PC-3 (cell line): ENCODE measurements around the gene TAS2R38.

Source experiments
- EZH2phosphoT487 ChIP-seq: fragments of 300-600 bp; sonication (generic); IDR thresholded peaks from 2 replicates; pipeline ENCODE4 v1.6.1; 2018; ENCODE audit warnings: mild to moderate bottlenecking, antibody characterized with exemption, low read length, borderline replicate concordance
- TF ChIP-seq, protein P1 (sequence below): fragments of 300-600 bp; sonication (generic); conservative IDR thresholded peaks from 2 replicates; pipeline ENCODE4 v1.5.1; 2017; ENCODE audit warnings: antibody characterized with exemption, low read depth, mild to moderate bottlenecking, low read length

DNA sequence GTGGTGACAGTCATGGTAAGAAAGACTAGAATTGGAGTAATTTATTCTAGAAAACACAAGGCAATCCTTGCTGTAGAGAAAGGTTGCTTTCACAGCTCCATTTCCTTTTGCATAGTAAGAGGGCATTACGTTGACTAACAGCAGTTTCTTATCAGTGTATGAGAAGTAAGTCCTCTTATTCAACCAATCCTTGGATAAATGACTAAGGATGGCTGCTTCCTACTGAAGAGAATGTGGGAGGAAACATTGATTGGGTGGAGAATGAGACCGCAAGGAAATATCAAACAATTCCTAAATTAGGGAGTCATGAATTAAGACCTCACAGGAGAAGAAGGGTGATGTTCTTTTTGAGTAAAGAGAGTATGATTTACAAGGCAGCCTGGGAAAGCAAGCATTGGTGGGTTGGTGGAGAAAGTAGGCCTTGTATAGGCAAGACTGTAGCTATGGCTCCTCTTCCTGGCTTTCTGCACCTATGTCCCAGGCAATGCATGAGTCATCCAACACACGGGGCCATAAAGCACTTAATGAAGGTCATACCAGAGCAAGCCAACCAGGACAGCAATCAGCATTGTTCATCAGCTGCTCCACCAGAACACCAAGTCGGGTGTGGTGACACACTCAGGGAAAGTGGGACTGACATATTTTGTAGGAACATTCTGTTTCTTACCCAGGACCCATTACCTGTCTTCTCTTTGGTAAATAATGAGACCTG lies 27.7 kb upstream of the TAS2R38 start:
- TF ChIP-seq EZH2phosphoT487: no peak
- TF ChIP-seq, protein P1, sequence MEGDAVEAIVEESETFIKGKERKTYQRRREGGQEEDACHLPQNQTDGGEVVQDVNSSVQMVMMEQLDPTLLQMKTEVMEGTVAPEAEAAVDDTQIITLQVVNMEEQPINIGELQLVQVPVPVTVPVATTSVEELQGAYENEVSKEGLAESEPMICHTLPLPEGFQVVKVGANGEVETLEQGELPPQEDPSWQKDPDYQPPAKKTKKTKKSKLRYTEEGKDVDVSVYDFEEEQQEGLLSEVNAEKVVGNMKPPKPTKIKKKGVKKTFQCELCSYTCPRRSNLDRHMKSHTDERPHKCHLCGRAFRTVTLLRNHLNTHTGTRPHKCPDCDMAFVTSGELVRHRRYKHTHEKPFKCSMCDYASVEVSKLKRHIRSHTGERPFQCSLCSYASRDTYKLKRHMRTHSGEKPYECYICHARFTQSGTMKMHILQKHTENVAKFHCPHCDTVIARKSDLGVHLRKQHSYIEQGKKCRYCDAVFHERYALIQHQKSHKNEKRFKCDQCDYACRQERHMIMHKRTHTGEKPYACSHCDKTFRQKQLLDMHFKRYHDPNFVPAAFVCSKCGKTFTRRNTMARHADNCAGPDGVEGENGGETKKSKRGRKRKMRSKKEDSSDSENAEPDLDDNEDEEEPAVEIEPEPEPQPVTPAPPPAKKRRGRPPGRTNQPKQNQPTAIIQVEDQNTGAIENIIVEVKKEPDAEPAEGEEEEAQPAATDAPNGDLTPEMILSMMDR: no peak
